Measurements from ENCODE around the gene KRTAP5-5. TPM values are rescaled to one million over a fixed set of nuclear protein-coding genes. Genes with fewer than 3 reads are reported as not detected.

The KRTAP5-5 gene
- total and polyA plus RNA-seq, 2 donors (not counting 1 experiment from before 2014, with no cell fraction given), result not detected

DNA sequence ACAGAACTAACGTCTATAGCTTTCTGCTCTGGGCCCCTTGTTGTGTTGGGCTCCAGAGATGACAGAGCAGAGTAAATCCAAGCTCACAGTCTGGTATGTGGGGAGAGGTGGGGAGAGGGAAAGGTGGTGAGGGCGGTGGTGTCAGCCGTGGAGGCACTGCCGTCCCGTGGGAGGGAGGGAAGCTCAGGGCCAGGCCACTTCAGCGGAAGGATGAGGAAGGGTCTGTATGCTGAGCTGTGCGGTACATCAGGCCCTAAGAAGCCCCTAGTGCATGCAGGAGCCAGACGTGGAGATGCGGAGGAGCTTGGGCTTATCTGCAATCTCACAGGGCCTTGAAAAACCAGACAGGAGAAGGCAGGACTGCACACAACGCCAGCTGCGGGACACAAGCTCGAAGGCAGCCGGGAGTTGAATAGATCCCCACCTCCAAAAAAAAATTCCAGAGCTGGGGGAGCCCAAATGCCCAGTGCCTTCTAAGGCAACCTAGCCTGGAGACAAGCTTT, 1.5 kb downstream of the KRTAP5-5 start:
- H3K27me3 Mint-ChIP-seq, result peaks cover 59% of the 10 kb centered on the region
- no peaks in the 10 kb centered on the region for H3K79me2 ChIP-seq (ENCODE audit: control insufficient read depth, insufficient read depth, low read length)
- no peak overlapping the region for H3K27ac ChIP-seq (ENCODE audit: low read length in 2 of 2)
- ChIA-PET POLR2A (no interaction called here), CTCF (interaction anchor here (0.7 to 6.3 kb wide), 7 partner anchors 9 to 84 kb away, joined by 3 to 25 read pairs (median 5); no protein-coding TSS in a partner anchor)
- no peaks in the 10 kb centered on the region for H3K36me3 ChIP-seq (replicated peaks in 1 of 2; ENCODE audit: control extremely low read depth in 1 of 2, control insufficient read depth in 1 of 2, extremely low read depth in 1 of 2, insufficient read depth in 2 of 2, low read length in 1 of 2)
- no peak overlapping the region for H3K4me2 ChIP-seq (replicated peaks; ENCODE audit: low read depth, low read length, poor library complexity, severe bottlenecking)
- H3K4me1 Mint-ChIP-seq, result peaks cover 3% of the 10 kb centered on the region
- H4K20me1 ChIP-seq (ENCODE audit: control insufficient read depth, insufficient read depth, low read length, poor library complexity, severe bottlenecking), result no peaks in the 10 kb centered on the region
- peaks cover 0 to 23% (median 6%) of the 10 kb centered on the region in 4 experiments for H3K27me3 ChIP-seq (replicated peaks in 1 of 4; ENCODE audit: control extremely low read depth in 1 of 4, control insufficient read depth in 3 of 4, insufficient read depth in 4 of 4, low read length in 3 of 4)
- H3K4me3 Mint-ChIP-seq, result no peak overlapping the region
- H3K4me3 ChIP-seq (ENCODE audit: control extremely low read depth in 1 of 5, extremely low read depth in 1 of 5, insufficient read depth in 1 of 5, low read depth in 2 of 5, low read length in 4 of 5), result no peak overlapping the region
- H3K9me3 ChIP-seq (ENCODE audit: control extremely low read depth in 1 of 3, control insufficient read depth in 2 of 3, insufficient read depth in 1 of 3, low read length in 2 of 3), result no peaks in the 10 kb centered on the region
- DNase-seq (no peak), ATAC-seq (ENCODE audit: low read depth) (no peak)
- no peak overlapping the region for H3K27ac Mint-ChIP-seq
- H3K9ac ChIP-seq (ENCODE audit: low read length), result no peak overlapping the region
- intact Hi-C loops (cut with micrococcal nuclease), result no loop called here
- no peak for TF ChIP-seq EZH2 (IDR thresholded peaks at IDR 0.05; ENCODE audit: borderline replicate concordance, insufficient read depth, low read depth, low read length, poor library complexity, severe bottlenecking)
- TF ChIP-seq, protein P1, sequence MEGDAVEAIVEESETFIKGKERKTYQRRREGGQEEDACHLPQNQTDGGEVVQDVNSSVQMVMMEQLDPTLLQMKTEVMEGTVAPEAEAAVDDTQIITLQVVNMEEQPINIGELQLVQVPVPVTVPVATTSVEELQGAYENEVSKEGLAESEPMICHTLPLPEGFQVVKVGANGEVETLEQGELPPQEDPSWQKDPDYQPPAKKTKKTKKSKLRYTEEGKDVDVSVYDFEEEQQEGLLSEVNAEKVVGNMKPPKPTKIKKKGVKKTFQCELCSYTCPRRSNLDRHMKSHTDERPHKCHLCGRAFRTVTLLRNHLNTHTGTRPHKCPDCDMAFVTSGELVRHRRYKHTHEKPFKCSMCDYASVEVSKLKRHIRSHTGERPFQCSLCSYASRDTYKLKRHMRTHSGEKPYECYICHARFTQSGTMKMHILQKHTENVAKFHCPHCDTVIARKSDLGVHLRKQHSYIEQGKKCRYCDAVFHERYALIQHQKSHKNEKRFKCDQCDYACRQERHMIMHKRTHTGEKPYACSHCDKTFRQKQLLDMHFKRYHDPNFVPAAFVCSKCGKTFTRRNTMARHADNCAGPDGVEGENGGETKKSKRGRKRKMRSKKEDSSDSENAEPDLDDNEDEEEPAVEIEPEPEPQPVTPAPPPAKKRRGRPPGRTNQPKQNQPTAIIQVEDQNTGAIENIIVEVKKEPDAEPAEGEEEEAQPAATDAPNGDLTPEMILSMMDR (IDR thresholded peaks at IDR 0.05), result no peak
- H2AFZ ChIP-seq (ENCODE audit: insufficient read depth, low read depth, low read length, poor library complexity, severe bottlenecking), result no peak overlapping the region
- H3K4me1 ChIP-seq (ENCODE audit: control insufficient read depth in 2 of 2, insufficient read depth in 2 of 2, low read length in 2 of 2), result peaks cover 7 to 8% of the 10 kb centered on the region in 2 donors
- WGBS (ENCODE audit: insufficient coverage), result 91% methylated on average over 13 of the region's 13 CpGs
- H3K9me3 Mint-ChIP-seq (ENCODE audit: insufficient read depth), result no peaks in the 10 kb centered on the region

DNA sequence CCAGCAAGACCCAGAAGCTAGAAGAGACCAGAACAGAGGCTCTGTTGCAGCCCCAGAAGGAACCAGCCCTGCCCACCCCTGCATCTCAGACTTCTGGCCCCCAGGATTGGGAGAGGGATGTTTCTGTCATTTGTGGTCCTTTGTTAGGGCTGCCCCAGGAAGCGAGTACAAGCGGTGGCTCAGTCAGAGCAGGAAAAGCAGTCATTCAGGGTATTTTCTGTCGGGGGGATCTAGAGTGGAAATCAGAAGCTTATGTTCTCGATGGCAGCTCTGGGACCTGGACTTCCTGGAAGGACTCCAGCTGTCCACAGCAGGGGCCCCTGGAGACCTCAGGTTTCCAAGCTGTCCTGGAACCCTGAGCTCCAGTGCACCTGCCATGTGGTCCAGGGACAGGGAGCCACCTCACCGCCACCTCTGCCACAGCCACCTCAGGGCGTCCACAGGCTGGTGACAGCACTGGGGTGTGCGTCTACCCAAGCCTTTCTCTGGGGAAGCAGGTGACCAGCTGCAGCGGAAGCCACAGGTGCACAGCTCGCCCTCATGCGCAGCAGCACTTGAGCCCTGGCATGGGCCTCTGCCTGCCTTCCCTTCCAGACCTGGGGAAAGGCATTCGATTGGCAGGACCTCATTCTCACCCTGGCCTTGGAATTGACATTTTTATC, 2.6 kb downstream of the KRTAP5-5 start:
- H3K9me3 Mint-ChIP-seq (ENCODE audit: insufficient read depth), result no peaks in the 10 kb centered on the region
- Histone ChIP-seq H2AFZ (ENCODE audit: insufficient read depth, low read depth, low read length, poor library complexity, severe bottlenecking) (no peak overlapping the region), H3K79me2 (ENCODE audit: control insufficient read depth, insufficient read depth, low read length) (no peaks in the 10 kb centered on the region), H4K20me1 (ENCODE audit: control insufficient read depth, insufficient read depth, low read length, poor library complexity, severe bottlenecking) (no peaks in the 10 kb centered on the region), H3K4me1 (ENCODE audit: control insufficient read depth in 2 of 2, insufficient read depth in 2 of 2, low read length in 2 of 2) (peaks cover 7 to 8% of the 10 kb centered on the region in 2 donors), H3K36me3 (replicated peaks in 1 of 2; ENCODE audit: control extremely low read depth in 1 of 2, control insufficient read depth in 1 of 2, extremely low read depth in 1 of 2, insufficient read depth in 2 of 2, low read length in 1 of 2) (no peaks in the 10 kb centered on the region), H3K4me3 (ENCODE audit: control extremely low read depth in 1 of 5, extremely low read depth in 1 of 5, insufficient read depth in 1 of 5, low read depth in 2 of 5, low read length in 4 of 5) (no peak overlapping the region), H3K27ac (ENCODE audit: low read length in 2 of 2) (no peak overlapping the region), H3K27me3 (replicated peaks in 1 of 4; ENCODE audit: control extremely low read depth in 1 of 4, control insufficient read depth in 3 of 4, insufficient read depth in 4 of 4, low read length in 3 of 4) (peaks cover 0 to 22% (median 6%) of the 10 kb centered on the region in 4 experiments), H3K9ac (ENCODE audit: low read length) (no peak overlapping the region), H3K4me2 (replicated peaks; ENCODE audit: low read depth, low read length, poor library complexity, severe bottlenecking) (no peak overlapping the region), H3K9me3 (ENCODE audit: control extremely low read depth in 1 of 3, control insufficient read depth in 2 of 3, insufficient read depth in 1 of 3, low read length in 2 of 3) (no peaks in the 10 kb centered on the region)
- TF ChIP-seq EZH2 (IDR thresholded peaks at IDR 0.05; ENCODE audit: borderline replicate concordance, insufficient read depth, low read depth, low read length, poor library complexity, severe bottlenecking), result no peak
- TF ChIP-seq, protein P1 (IDR thresholded peaks at IDR 0.05), result no peak
- no peak for DNase-seq
- ChIA-PET POLR2A (interaction anchor here (0.7 kb wide), 1 partner anchor 1076 kb away, joined by 3 read pairs; no protein-coding TSS in a partner anchor), CTCF (interaction anchor here (0.8 to 6.3 kb wide), 7 partner anchors 8 to 201 kb away, joined by 3 to 25 read pairs (median 4); no protein-coding TSS in a partner anchor)
- intact Hi-C loops (cut with micrococcal nuclease), result no loop called here
- H3K4me1 Mint-ChIP-seq, result peaks cover 3% of the 10 kb centered on the region
- WGBS (ENCODE audit: insufficient coverage), result 65% methylated on average over 10 of the region's 11 CpGs
- H3K27ac Mint-ChIP-seq, result no peak overlapping the region
- peaks cover 57% of the 10 kb centered on the region for H3K27me3 Mint-ChIP-seq
- no peak for ATAC-seq (ENCODE audit: low read depth)
- no peak overlapping the region for H3K4me3 Mint-ChIP-seq

Data from B cell (primary cell).